Hepatocyte (in vitro differentiated cells): ENCODE results near the gene TBC1D13.

Experiments
- CTCF ChIP-seq: fragments of 200-600 bp; sonication (generic); IDR thresholded peaks from 2 replicates; pipeline ENCODE4 v1.5.1; 2016; ENCODE audit warnings: antibody characterized with exemption, mild to moderate bottlenecking; ENCODE audit not compliant: poor library complexity
- EZH2 ChIP-seq: fragments of 200-600 bp; sonication (generic); IDR thresholded peaks from 2 replicates; pipeline ENCODE4 v1.6.1; 2016; ENCODE audit warnings: antibody characterized with exemption, mild to moderate bottlenecking, borderline replicate concordance
- EZH2phosphoT487 ChIP-seq: fragments of 200-600 bp; sonication (generic); IDR thresholded peaks from one replicate; pipeline ENCODE4 v1.6.1; 2018; ENCODE audit warnings: antibody characterized with exemption, mild to moderate bottlenecking, low read depth, moderate library complexity; ENCODE audit not compliant: unreplicated experiment, severe bottlenecking

- TF ChIP-seq CTCF = no peak
- no peak for TF ChIP-seq EZH2
- TF ChIP-seq EZH2phosphoT487 = no peak
Observed at GRCh38 chr9:128821584-128822406, 34.7 kb downstream of the TBC1D13 start.
